Glutamatergic neuron (in vitro differentiated cells): ENCODE measurements around the gene GLRA3. TPM values are rescaled to one million over a fixed set of nuclear protein-coding genes. Genes with fewer than 3 reads are reported as not detected.

Source experiments
- DNase-seq: peaks from one replicate; pipeline ENCODE4 v3.0.0; 2022
- H3K27ac Mint-ChIP-seq: one replicate; pipeline ENCODE4 v1.8.0; 2020; ENCODE audit warnings: mild to moderate bottlenecking, mixed read lengths, inconsistent platforms; ENCODE audit not compliant: unreplicated experiment
- H3K27me3 Mint-ChIP-seq: one replicate; pipeline ENCODE4 v1.8.0; 2020; ENCODE audit warnings: mild to moderate bottlenecking, moderate library complexity, mixed read lengths, inconsistent platforms; ENCODE audit not compliant: unreplicated experiment
- H3K36me3 Mint-ChIP-seq: one replicate; pipeline ENCODE4 v1.8.0; 2020; ENCODE audit warnings: mild to moderate bottlenecking, mixed read lengths, inconsistent platforms; ENCODE audit not compliant: unreplicated experiment
- H3K4me1 Mint-ChIP-seq: one replicate; pipeline ENCODE4 v1.8.0; 2020; ENCODE audit warnings: mild to moderate bottlenecking, low read depth, mixed read lengths, inconsistent platforms; ENCODE audit not compliant: unreplicated experiment
- H3K4me3 Mint-ChIP-seq: one replicate; pipeline ENCODE4 v1.8.0; 2020; ENCODE audit warnings: mild to moderate bottlenecking, mixed read lengths, inconsistent platforms; ENCODE audit not compliant: unreplicated experiment
- H3K9me3 Mint-ChIP-seq: one replicate; pipeline ENCODE4 v1.8.0; 2020; ENCODE audit warnings: mild to moderate bottlenecking, moderate library complexity, mixed read lengths, inconsistent platforms; ENCODE audit not compliant: unreplicated experiment
- total RNA-seq: library from RNA; stranded (reverse); fragmentation: NEBNext Ultra II Directional; extraction: Animal tissue kit (Norgen Biotek cat#: 25700); gene quantifications from one replicate; pipeline ENCODE4 v1.2.1, GENCODE V29; 2021; ENCODE audit not compliant: unreplicated experiment
- TF ChIP-seq, protein P1 (sequence below): fragments of 200-600 bp; sonication (generic); IDR thresholded peaks from one replicate; pipeline ENCODE4 v1.5.0; 2021; ENCODE audit not compliant: partially characterized antibody, unreplicated experiment

Gene GLRA3
- total RNA-seq, 1 donor from 2014 or later: not detected

DNA sequence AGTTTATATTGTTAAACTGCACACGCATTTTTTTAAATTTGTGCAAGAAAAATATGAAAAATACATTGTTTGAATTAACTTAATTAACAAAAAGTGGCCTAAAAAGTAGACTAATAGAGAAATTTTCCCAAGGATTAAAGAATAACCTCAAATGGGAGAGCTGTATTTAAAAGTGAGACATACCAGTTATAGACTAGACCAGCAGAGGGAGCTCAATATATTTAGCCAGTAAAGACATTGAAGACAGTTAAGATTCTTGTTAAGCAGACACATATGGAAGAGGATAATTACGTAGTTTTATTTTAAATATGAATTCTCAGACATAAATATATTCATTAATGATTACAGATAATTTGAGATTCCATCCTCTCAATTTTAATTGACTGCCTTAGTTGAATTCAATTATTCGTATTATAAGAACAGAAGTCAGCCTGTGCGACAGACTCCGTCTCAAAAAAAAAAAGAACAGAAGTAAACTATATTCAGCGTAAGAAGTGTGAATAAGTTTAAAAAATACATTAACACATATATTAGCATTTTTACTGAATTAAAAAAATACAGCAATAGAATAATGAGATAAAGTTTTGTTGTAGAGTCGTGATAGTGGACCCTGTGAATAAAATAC, 64.8 kb downstream of the GLRA3 start:
- H3K36me3 Mint-ChIP-seq: no peaks in the 10 kb centered on the region
- no peak for DNase-seq
- no peak overlapping the region for H3K4me3 Mint-ChIP-seq
- no peak overlapping the region for H3K27ac Mint-ChIP-seq
- no peaks in the 10 kb centered on the region for H3K4me1 Mint-ChIP-seq
- TF ChIP-seq, protein P1, sequence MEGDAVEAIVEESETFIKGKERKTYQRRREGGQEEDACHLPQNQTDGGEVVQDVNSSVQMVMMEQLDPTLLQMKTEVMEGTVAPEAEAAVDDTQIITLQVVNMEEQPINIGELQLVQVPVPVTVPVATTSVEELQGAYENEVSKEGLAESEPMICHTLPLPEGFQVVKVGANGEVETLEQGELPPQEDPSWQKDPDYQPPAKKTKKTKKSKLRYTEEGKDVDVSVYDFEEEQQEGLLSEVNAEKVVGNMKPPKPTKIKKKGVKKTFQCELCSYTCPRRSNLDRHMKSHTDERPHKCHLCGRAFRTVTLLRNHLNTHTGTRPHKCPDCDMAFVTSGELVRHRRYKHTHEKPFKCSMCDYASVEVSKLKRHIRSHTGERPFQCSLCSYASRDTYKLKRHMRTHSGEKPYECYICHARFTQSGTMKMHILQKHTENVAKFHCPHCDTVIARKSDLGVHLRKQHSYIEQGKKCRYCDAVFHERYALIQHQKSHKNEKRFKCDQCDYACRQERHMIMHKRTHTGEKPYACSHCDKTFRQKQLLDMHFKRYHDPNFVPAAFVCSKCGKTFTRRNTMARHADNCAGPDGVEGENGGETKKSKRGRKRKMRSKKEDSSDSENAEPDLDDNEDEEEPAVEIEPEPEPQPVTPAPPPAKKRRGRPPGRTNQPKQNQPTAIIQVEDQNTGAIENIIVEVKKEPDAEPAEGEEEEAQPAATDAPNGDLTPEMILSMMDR: peak; percentile 73
- H3K27me3 Mint-ChIP-seq: no peaks in the 10 kb centered on the region
- H3K9me3 Mint-ChIP-seq: no peaks in the 10 kb centered on the region

DNA sequence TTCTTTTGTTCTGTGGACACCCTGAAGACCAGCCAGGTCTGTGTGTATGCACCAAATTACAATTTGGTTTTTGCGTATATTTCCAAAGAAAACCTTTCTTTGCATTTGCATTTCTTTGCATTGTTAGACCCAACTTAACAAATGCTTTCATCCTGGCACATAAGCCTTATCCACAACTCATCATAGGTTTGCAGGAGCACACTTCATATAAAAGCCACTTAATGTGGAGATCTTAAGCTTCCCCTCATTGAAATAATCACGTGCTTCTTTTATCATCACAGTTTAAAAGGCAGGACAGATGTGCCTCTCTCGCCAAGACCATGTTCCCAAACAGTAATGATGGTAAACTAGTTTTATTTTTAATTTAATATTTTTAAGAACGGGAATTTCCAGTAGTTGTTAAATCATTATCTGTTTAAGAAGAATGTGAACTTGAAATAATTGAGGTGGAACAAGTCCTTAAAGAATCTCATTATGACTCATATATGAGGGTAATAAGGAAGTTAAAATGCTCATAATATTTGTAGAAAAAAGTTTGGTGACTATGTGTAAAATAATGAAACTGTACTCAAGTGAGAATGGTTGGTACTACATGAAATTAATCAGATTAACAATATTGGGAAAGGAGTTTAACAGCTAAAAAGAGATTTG, 65.5 kb downstream of the GLRA3 start:
- Mint-ChIP-seq H3K4me1 (no peaks in the 10 kb centered on the region), H3K36me3 (no peaks in the 10 kb centered on the region), H3K9me3 (no peaks in the 10 kb centered on the region), H3K4me3 (no peak overlapping the region), H3K27me3 (no peaks in the 10 kb centered on the region), H3K27ac (no peak overlapping the region)
- no peak for DNase-seq
- TF ChIP-seq, protein P1: no peak

GRCh38 chr4:174761451-174761850, 67.6 kb downstream of the GLRA3 start:
- TF ChIP-seq, protein P1: no peak
- Mint-ChIP-seq H3K4me3 (no peak overlapping the region), H3K36me3 (no peaks in the 10 kb centered on the region), H3K27me3 (no peaks in the 10 kb centered on the region), H3K9me3 (no peaks in the 10 kb centered on the region), H3K4me1 (no peaks in the 10 kb centered on the region), H3K27ac (no peak overlapping the region)
- no peak for DNase-seq

DNA sequence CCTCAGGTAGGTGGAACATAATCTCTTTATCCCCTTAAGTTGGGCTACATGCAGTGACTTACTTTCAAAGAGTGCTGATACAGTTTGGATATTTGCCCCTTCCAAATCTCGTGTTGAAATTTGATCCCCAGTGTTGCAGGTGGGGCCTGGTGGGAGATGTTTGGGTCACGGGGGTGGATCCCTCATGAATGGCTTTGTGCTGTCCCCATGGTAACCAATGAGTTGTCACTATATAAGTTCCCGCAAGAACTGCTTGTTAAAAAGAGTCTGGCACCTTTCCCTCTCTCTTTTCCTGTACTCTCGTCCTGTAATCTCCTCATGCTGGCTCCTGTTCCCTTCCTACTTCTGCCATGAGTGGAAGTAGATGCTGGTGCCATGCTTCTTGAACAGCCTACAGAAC, 71.3 kb downstream of the GLRA3 start:
- no peak overlapping the region for H3K4me3 Mint-ChIP-seq
- no peaks in the 10 kb centered on the region for H3K27me3 Mint-ChIP-seq
- DNase-seq: no peak
- H3K4me1 Mint-ChIP-seq: no peaks in the 10 kb centered on the region
- TF ChIP-seq, protein P1: no peak
- no peaks in the 10 kb centered on the region for H3K9me3 Mint-ChIP-seq
- H3K27ac Mint-ChIP-seq: no peak overlapping the region
- no peaks in the 10 kb centered on the region for H3K36me3 Mint-ChIP-seq

- Mint-ChIP-seq H3K27ac (no peak overlapping the region), H3K4me1 (no peaks in the 10 kb centered on the region), H3K9me3 (no peaks in the 10 kb centered on the region)
Observed at GRCh38 chr4:174753021-174753420, 76.0 kb downstream of the GLRA3 start.

More at GRCh38 chr4:174753021-174753420, 76.0 kb downstream of the GLRA3 start:
- Mint-ChIP-seq H3K36me3 (no peaks in the 10 kb centered on the region), H3K27me3 (no peaks in the 10 kb centered on the region), H3K4me3 (no peak overlapping the region)
- DNase-seq: no peak
- TF ChIP-seq, protein P1: no peak
